ENCODE data around the gene ABHD15. TPM values are rescaled to one million over a fixed set of nuclear protein-coding genes. Genes with fewer than 3 reads are reported as not detected.

The ABHD15 gene
- total and polyA plus RNA-seq, 9 of the 15 experiments (the other 6 are each of a cell fraction or from before 2014, with no cell fraction given): 0.85 to 4.2 (median 2.1) TPM

DNA sequence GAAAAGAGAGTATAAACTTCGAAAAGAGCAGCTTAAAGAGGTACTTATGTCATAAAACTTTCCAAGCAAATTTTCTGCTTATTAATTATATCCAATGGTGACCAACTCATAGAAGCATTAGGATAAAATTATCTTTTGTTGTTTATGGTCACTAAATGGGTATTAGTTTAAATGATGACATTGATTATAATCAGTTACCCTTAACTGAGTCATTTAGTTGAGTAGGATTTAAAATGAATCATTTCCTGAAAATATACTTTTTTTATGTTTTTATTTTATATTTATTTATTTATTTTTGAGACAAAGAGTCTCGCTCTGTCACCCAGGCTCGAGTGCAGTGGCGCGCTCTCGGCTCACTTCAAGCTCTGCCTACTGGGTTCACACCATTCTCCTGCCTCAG, 55.9 kb downstream of the ABHD15 start:
- H3K9ac ChIP-seq (ENCODE audit: insufficient read depth in 1 of 2, low read depth in 2 of 2, low read length in 2 of 2): no peak overlapping the region
- H4K20me1 ChIP-seq (replicated peaks; ENCODE audit: control insufficient read depth, insufficient read depth, low read length): no peaks in the 10 kb centered on the region
- WGBS (ENCODE audit: insufficient coverage, low coverage, missing lambda C conversion rate): 98% methylated on average over 6 of the region's 6 CpGs
- no peak overlapping the region for H2AFZ ChIP-seq (ENCODE audit: low read depth, low read length)
- POLR2A ChIA-PET: no interaction called here
- no peak overlapping the region for H3K4me2 ChIP-seq (ENCODE audit: insufficient read depth, low read length)
- no peaks in the 10 kb centered on the region for H3K4me1 ChIP-seq (replicated peaks in 1 of 2; ENCODE audit: control insufficient read depth in 2 of 2, insufficient read depth in 2 of 2, low read length in 2 of 2)
- H3K4me3 ChIP-seq: no peak overlapping the region
- in situ Hi-C loops (cut with MboI): no loop called here
- no peaks in the 10 kb centered on the region for H3K79me2 ChIP-seq (ENCODE audit: control insufficient read depth, insufficient read depth, low read length)
- intact Hi-C loops (cut with micrococcal nuclease): no loop called here
- BruUV-seq (replicated peaks): no TSS peak
- peaks cover 72% of the 10 kb centered on the region for H3K36me3 ChIP-seq (ENCODE audit: control insufficient read depth, insufficient read depth, low read length)
- TF ChIP-seq FOXJ2 (tag; IDR thresholded peaks at IDR 0.05) (no peak), TBP (optimal IDR thresholded peaks at IDR 0.05; ENCODE audit: low read depth, low read length) (no peak)
- no peak overlapping the region for H3K27ac ChIP-seq (ENCODE audit: extremely low read depth, low read depth, low read length)
- CTCF ChIA-PET (ENCODE audit: low intra/inter-chr PET ratio): no interaction called here
- no peak for ATAC-seq
- H3K9me1 ChIP-seq (ENCODE audit: control insufficient read depth, insufficient read depth, low read length): no peaks in the 10 kb centered on the region
- H3K9me3 ChIP-seq (replicated peaks; ENCODE audit: control insufficient read depth, insufficient read depth, low read depth, low read length): no peaks in the 10 kb centered on the region
- no peaks in the 10 kb centered on the region for H3K27me3 ChIP-seq (ENCODE audit: control insufficient read depth in 2 of 2, insufficient read depth in 2 of 2, low read length in 2 of 2)
- no peak for FAIRE-seq
- no peak for DNase-seq (ENCODE audit: extremely low read depth in 1 of 4, low spot score in 3 of 4)

Other genes starting within 250 kb of the ABHD15 start
- gene TAOK1, start 176.7 kb downstream of the ABHD15 start, total RNA-seq (2014; rRNA removed): 13.5 and 17.0 TPM in 2 replicates
- gene TAOK1, start 176.7 kb downstream of the ABHD15 start, total RNA-seq (2014; rRNA removed; fragmentation: Illumina TruSeq; extraction: Trizol): 22.2 and 23.9 TPM in 2 replicates
- gene TAOK1, start 176.7 kb downstream of the ABHD15 start, total RNA-seq (2015; rRNA removed; fragmentation: Illumina TruSeq; extraction: Trizol): 21.8 and 22.3 TPM in 2 replicates
- gene TAOK1, start 176.7 kb downstream of the ABHD15 start, total RNA-seq (2021): 32.8 and 33.1 TPM in 2 replicates
- gene TAOK1, start 176.7 kb downstream of the ABHD15 start, polyA plus RNA-seq (2011; rRNA removed): 10.0 and 15.9 TPM in 2 replicates
- gene TAOK1, start 176.7 kb downstream of the ABHD15 start, polyA plus RNA-seq (2014; fragmentation: Illumina TruSeq; extraction: Trizol): 12.9 and 16.5 TPM in 2 replicates
- 1 to 10 TPM; 3.2 to 3.4 TPM for gene TAOK1, start 176.7 kb downstream of the ABHD15 start, polyA plus RNA-seq (2014; fragmentation: Nextera tagmentation; extraction: Ambion mirVana)
- gene TAOK1, start 176.7 kb downstream of the ABHD15 start, polyA plus RNA-seq (2014; rRNA removed): 8.7 and 8.8 TPM in 2 replicates
- gene TP53I13, start 1.7 kb upstream of the ABHD15 start, total RNA-seq (2014; rRNA removed): 25.2 and 27.6 TPM in 2 replicates
- 1.8 and 3.3 TPM in 2 replicates for gene TP53I13, start 1.7 kb upstream of the ABHD15 start, total RNA-seq (2014; rRNA removed; fragmentation: Illumina TruSeq; extraction: Trizol)
- gene TP53I13, start 1.7 kb upstream of the ABHD15 start, total RNA-seq (2015; rRNA removed; fragmentation: Illumina TruSeq; extraction: Trizol): 13.0 and 13.9 TPM in 2 replicates
- gene TP53I13, start 1.7 kb upstream of the ABHD15 start, total RNA-seq (2021): 24.5 and 28.3 TPM in 2 replicates
- gene TP53I13, start 1.7 kb upstream of the ABHD15 start, polyA plus RNA-seq (2011; rRNA removed): 9.1 and 10.3 TPM in 2 replicates
- 4.7 and 13.5 TPM in 2 replicates for gene TP53I13, start 1.7 kb upstream of the ABHD15 start, polyA plus RNA-seq (2014; fragmentation: Illumina TruSeq; extraction: Trizol)
- gene TP53I13, start 1.7 kb upstream of the ABHD15 start, polyA plus RNA-seq (2014; fragmentation: Nextera tagmentation; extraction: Ambion mirVana): under 1 TPM; 0.08 to 0.13 TPM
- 23.8 and 27.2 TPM in 2 replicates for gene TP53I13, start 1.7 kb upstream of the ABHD15 start, polyA plus RNA-seq (2014; rRNA removed)
- 22.6 and 27.5 TPM in 2 replicates for gene GIT1, start 22.6 kb upstream of the ABHD15 start, total RNA-seq (2014; rRNA removed)
- gene GIT1, start 22.6 kb upstream of the ABHD15 start, total RNA-seq (2014; rRNA removed; fragmentation: Illumina TruSeq; extraction: Trizol): 7.2 and 11.4 TPM in 2 replicates
- gene GIT1, start 22.6 kb upstream of the ABHD15 start, total RNA-seq (2015; rRNA removed; fragmentation: Illumina TruSeq; extraction: Trizol): 17.1 and 17.3 TPM in 2 replicates
- gene GIT1, start 22.6 kb upstream of the ABHD15 start, total RNA-seq (2021): 31.3 and 35.3 TPM in 2 replicates
- 15.9 and 16.5 TPM in 2 replicates for gene GIT1, start 22.6 kb upstream of the ABHD15 start, polyA plus RNA-seq (2011; rRNA removed)
- gene GIT1, start 22.6 kb upstream of the ABHD15 start, polyA plus RNA-seq (2014; fragmentation: Illumina TruSeq; extraction: Trizol): 29.9 and 31.2 TPM in 2 replicates
- under 1 TPM; 0.35 to 0.38 TPM for gene GIT1, start 22.6 kb upstream of the ABHD15 start, polyA plus RNA-seq (2014; fragmentation: Nextera tagmentation; extraction: Ambion mirVana)
- 21.4 and 21.6 TPM in 2 replicates for gene GIT1, start 22.6 kb upstream of the ABHD15 start, polyA plus RNA-seq (2014; rRNA removed)
- 15.8 and 17.1 TPM in 2 replicates for gene ANKRD13B, start 26.1 kb upstream of the ABHD15 start, total RNA-seq (2014; rRNA removed)
- 2.5 and 3.5 TPM in 2 replicates for gene ANKRD13B, start 26.1 kb upstream of the ABHD15 start, total RNA-seq (2014; rRNA removed; fragmentation: Illumina TruSeq; extraction: Trizol)
- gene ANKRD13B, start 26.1 kb upstream of the ABHD15 start, total RNA-seq (2015; rRNA removed; fragmentation: Illumina TruSeq; extraction: Trizol): 4.3 and 5.0 TPM in 2 replicates
- 22.3 and 28.1 TPM in 2 replicates for gene ANKRD13B, start 26.1 kb upstream of the ABHD15 start, total RNA-seq (2021)
- 4.6 and 6.5 TPM in 2 replicates for gene ANKRD13B, start 26.1 kb upstream of the ABHD15 start, polyA plus RNA-seq (2011; rRNA removed)
- gene ANKRD13B, start 26.1 kb upstream of the ABHD15 start, polyA plus RNA-seq (2014; fragmentation: Illumina TruSeq; extraction: Trizol): 10.3 and 11.7 TPM in 2 replicates
- gene ANKRD13B, start 26.1 kb upstream of the ABHD15 start, polyA plus RNA-seq (2014; fragmentation: Nextera tagmentation; extraction: Ambion mirVana): under 1 TPM; 0.15 to 0.59 TPM
- gene ANKRD13B, start 26.1 kb upstream of the ABHD15 start, polyA plus RNA-seq (2014; rRNA removed): 14.2 and 15.6 TPM in 2 replicates
- 2.8 and 2.9 TPM in 2 replicates for gene CORO6, start 55.9 kb upstream of the ABHD15 start, total RNA-seq (2014; rRNA removed)
- 0.47 and 0.64 TPM in 2 replicates for gene CORO6, start 55.9 kb upstream of the ABHD15 start, total RNA-seq (2014; rRNA removed; fragmentation: Illumina TruSeq; extraction: Trizol)
- 1.7 and 2.5 TPM in 2 replicates for gene CORO6, start 55.9 kb upstream of the ABHD15 start, total RNA-seq (2015; rRNA removed; fragmentation: Illumina TruSeq; extraction: Trizol)
- gene CORO6, start 55.9 kb upstream of the ABHD15 start, total RNA-seq (2021): 4.4 TPM in 2 replicates
- 9.8 and 11.9 TPM in 2 replicates for gene CORO6, start 55.9 kb upstream of the ABHD15 start, polyA plus RNA-seq (2011; rRNA removed)
- gene CORO6, start 55.9 kb upstream of the ABHD15 start, polyA plus RNA-seq (2014; fragmentation: Illumina TruSeq; extraction: Trizol): 2.4 and 3.1 TPM in 2 replicates
- gene CORO6, start 55.9 kb upstream of the ABHD15 start, polyA plus RNA-seq (2014; fragmentation: Nextera tagmentation; extraction: Ambion mirVana): under 1 TPM; 0.04 to 0.11 TPM
- gene CORO6, start 55.9 kb upstream of the ABHD15 start, polyA plus RNA-seq (2014; rRNA removed): 6.6 and 9.1 TPM in 2 replicates